Measurements from ENCODE around the gene STH.

GRCh38 chr17:46000757-46001156 lies 1.7 kb downstream of the STH start:
- TF ChIP-seq CTCF (IDR thresholded peaks at IDR 0.05): no peak
- no peak for TF ChIP-seq POLR2AphosphoS5 (IDR thresholded peaks at IDR 0.05)
- no peak for TF ChIP-seq EP300 (IDR thresholded peaks at IDR 0.05)
- no peak for TF ChIP-seq POLR2A (IDR thresholded peaks at IDR 0.05)

Measured in sigmoid colon (tissue), 4 donors.